Bronchial epithelial cell (primary cell): ENCODE data around the gene CCDC9. TPM values are rescaled to one million over a fixed set of nuclear protein-coding genes. Genes with fewer than 3 reads are reported as not detected.
A peak's percentile ranks its signal among the peaks of the same experiment; 100 is the strongest.

Source experiments
- DNase-seq: peaks from one replicate; pipeline ENCODE4 v3.0.0-alpha.2; 2010; ENCODE audit warnings: low read depth
- FAIRE-seq: peaks from 2 replicates; lab custom pipeline; 2011; peaks lifted over from hg19 to GRCh38; lab: Jason Lieb, UNC
- H3K27me3 ChIP-seq: 2 replicates; pipeline ENCODE4 v1.5.1; 2011; ENCODE audit warnings: low read length; ENCODE audit not compliant: control insufficient read depth, insufficient read depth
- H3K36me3 ChIP-seq: 2 replicates; pipeline ENCODE4 v1.5.1; 2011; ENCODE audit warnings: low read length; ENCODE audit not compliant: control insufficient read depth, insufficient read depth
- H3K4me3 ChIP-seq: 2 replicates; pipeline ENCODE4 v1.5.1; 2011; ENCODE audit warnings: mild to moderate bottlenecking, low read depth, low read length, control low read depth
- total RNA-seq: library from RNA; depleted of rRNA; stranded (reverse); fragments of >200 nt; gene quantifications from 2 replicates; pipeline ENCODE4 v1.2.1, GENCODE V29; 2014
- TF ChIP-seq, protein P1 (sequence below): IDR thresholded peaks from 2 replicates; pipeline ENCODE4 v1.5.1; 2011; ENCODE audit warnings: mild to moderate bottlenecking, moderate library complexity, low read length, control low read depth, inconsistent platforms; ENCODE audit not compliant: insufficient read depth, severe bottlenecking

The CCDC9 gene
- total RNA-seq, 1 donor from 2014 or later, result 3.7 TPM

DNA sequence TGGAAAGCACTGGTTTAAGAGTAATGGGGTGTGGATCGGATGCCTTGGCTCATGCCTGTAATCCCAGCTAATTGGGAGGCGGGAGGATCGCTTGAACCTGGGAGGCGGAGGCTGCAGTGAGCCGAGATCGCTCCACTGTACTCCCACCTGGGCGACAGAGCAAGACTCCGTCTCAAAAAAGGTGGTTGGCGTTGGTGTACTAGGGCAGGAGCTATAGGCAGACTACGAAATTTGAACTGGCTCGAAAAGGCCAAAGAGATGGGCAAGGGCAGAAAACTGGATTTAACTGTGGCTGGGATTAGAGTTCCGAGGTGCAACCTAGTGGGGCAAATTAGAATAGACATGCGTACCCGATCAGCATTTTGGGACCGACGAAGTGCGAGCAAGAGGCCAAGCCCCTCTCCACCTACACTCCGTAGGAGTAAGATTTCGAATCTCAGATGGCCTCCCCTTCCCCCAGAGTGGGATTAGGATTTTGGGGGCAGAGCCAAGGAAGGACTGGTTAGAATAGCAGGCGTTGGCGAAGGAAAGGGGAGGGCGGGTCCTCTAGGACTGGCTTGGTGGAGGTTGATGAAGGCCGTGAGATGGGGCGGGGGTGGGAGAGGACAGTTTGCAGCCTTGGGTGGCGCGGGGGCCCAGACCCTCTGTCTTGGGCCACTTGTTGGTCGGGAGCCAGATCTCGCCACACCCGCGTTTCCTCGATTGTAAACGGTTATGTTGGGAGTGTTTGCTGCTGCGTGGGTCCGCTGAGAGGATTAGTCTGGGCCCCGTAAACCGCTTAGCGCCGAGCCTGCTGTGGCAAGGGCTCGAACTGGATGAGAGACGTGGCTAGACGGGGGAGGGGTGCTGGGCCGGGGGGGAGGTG, 16.4 kb downstream of the CCDC9 start:
- Histone ChIP-seq H3K27me3 (no peaks in the 10 kb centered on the region), H3K4me3 (peak overlapping the region; percentile 61), H3K36me3 (peaks cover 21% of the 10 kb centered on the region)
- DNase-seq (no peak), FAIRE-seq (no peak)
- TF ChIP-seq, protein P1, sequence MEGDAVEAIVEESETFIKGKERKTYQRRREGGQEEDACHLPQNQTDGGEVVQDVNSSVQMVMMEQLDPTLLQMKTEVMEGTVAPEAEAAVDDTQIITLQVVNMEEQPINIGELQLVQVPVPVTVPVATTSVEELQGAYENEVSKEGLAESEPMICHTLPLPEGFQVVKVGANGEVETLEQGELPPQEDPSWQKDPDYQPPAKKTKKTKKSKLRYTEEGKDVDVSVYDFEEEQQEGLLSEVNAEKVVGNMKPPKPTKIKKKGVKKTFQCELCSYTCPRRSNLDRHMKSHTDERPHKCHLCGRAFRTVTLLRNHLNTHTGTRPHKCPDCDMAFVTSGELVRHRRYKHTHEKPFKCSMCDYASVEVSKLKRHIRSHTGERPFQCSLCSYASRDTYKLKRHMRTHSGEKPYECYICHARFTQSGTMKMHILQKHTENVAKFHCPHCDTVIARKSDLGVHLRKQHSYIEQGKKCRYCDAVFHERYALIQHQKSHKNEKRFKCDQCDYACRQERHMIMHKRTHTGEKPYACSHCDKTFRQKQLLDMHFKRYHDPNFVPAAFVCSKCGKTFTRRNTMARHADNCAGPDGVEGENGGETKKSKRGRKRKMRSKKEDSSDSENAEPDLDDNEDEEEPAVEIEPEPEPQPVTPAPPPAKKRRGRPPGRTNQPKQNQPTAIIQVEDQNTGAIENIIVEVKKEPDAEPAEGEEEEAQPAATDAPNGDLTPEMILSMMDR, result no peak

DNA sequence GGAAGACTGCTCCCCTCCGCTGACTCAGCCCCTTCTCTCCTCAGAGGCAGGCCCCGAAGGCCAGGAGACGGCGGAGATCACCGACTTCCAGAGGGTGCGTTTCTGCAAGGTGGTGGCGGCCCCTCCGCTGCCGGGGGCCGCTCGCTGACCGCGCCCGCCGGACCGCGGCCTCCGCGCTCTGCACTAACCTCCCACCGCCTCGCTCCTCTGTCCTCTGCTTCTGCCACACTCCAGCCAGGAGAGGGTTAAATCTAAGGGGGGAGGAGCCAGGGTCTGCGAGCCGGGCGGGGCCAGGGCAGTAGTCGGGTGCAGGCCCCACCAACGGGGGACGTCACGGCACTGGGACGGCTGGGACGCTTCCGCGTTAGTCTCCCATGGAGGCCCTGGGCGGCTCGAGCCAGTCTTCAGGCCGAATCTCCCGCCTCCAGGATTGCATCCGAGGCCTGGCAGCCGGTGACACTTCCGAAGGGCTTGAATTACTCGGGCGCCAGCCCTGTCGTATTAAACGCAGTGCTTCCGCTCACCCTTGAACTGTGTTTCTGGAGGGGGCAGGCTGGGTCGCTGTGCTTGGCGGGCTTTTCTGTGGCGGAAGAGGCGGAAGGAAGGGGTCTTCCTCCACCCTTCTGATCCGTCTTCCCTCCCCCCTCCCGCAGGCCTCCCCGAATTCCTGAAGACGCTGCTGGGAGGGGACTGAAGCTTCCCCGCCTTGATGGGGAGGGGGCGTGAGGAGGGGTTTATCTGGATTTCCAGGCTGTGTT, 17.2 kb downstream of the CCDC9 start:
- Histone ChIP-seq H3K36me3 (peaks cover 21% of the 10 kb centered on the region), H3K27me3 (no peaks in the 10 kb centered on the region), H3K4me3 (peak overlapping the region; percentile 61)
- peak; percentile 78 for DNase-seq
- TF ChIP-seq, protein P1, result no peak
- no peak for FAIRE-seq

DNA sequence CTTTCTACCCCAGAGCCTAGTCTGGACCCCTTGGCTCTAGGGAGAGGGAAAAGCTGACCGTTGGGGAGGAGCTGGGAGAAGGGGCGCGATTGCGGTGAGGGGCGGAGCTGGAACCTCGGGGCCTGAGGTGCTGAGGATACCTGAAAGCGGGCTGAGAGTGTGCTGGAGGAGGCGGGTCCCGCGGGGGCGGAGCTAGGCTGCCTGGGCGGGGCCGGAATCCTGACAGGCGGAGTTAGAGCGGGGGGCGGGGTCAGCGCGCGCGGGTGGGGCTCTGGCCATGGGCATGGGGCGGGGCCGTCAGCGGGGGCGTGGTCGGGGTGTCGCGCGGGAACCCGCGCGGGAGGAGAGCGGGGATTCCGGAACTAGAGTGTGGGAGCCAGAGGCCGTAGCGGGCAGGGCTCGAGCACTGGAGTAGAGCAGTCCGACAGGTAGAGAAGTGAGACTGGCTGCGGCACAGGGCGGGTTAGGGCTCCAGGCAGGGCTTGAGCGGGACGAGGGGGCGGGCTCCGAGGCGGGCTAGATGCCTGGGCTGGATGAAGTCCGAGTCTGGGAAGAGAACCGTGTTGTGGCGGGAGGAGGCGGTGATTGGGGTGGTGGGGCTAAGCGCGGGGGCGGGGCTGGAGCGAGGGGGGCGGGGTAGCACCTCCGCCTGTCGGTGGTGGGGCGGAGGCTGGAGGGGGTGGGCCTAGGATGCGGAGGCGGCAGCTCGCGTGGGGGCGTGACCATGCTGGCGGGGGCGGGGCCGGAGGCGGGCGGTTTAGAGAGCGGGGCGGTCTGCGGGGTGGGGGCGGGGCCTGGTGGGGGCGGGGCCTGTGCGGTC, 18.0 kb downstream of the CCDC9 start, which contains the start of gene INAFM1:
Gene INAFM1 (plus strand): TSS at position 815 of the 820 bp plus-strand sequence. CDS start 35 bp downstream, outside the sequence.
- no peak for FAIRE-seq
- TF ChIP-seq, protein P1, result no peak

DNA sequence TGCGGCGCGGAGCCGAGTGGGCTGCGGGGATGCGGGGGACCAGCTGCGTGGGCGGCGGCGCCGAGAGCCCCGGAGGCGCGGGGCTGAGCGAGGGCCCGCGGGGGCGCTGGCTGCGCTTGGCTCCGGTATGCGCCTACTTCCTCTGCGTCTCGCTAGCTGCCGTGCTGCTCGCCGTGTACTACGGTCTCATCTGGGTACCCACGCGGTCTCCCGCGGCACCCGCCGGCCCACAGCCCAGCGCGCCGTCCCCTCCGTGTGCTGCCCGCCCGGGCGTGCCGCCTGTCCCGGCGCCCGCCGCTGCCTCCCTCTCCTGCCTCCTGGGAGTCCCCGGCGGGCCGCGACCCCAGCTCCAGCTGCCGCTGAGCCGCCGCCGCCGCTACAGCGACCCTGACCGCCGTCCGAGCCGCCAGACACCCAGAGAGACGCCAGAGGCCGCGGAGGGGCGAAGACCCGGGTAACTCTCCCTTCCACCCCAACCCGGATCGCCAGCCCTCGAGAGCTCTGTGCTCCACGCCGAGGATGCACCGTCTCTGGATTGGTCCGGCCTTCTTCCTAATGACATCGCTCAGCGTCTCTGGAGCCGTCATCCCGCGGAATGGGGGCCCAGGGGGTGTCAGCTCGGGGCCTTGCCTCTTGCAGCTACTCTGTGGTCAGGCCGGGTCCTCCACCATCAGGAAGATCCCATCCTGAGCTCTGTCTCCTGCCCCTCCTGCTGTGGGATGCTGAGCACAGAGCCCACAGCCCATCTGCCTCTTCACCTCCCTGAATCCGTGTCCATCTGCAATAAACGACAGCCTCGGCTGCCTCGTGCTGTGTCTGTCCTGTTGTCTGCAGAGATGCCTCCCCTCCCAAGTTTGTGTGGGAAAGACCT, 18.8 kb downstream of the CCDC9 start:
- peaks cover 21% of the 10 kb centered on the region for H3K36me3 ChIP-seq
- H3K27me3 ChIP-seq, result no peaks in the 10 kb centered on the region
- FAIRE-seq, result no peak
- TF ChIP-seq, protein P1, result no peak
- DNase-seq, result no peak
- H3K4me3 ChIP-seq, result peak overlapping the region; percentile 38

More for the DNA sequence above, 18.0 kb downstream of the CCDC9 start, which contains the start of gene INAFM1:
- peaks cover 21% of the 10 kb centered on the region for H3K36me3 ChIP-seq
- DNase-seq, result peak; percentile 78
- H3K27me3 ChIP-seq, result no peaks in the 10 kb centered on the region
- peak within 1 kb of the TSS; percentile 61 for H3K4me3 ChIP-seq
